Measurements from ENCODE around the gene SLC9A5.

GRCh38 chr16:67311607-67312488 is 63.1 kb downstream of the SLC9A5 start:
- TF ChIP-seq CTCF (IDR thresholded peaks at IDR 0.05; ENCODE audit: low read length) (no peak), EZH2 (IDR thresholded peaks at IDR 0.05; ENCODE audit: borderline replicate concordance, low read length) (no peak)
